Activated T-helper 1 cell treated with anti-CD3 and anti-CD28 coated beads, Interleukin-2, amount 50 U/mL, for 16 hours (primary cell): Measurements from ENCODE around the gene LZIC.

Source experiments
- DNase-seq, 2 donors: peaks; one replicate each; pipeline ENCODE4 v3.0.0-alpha.2; 2020; ENCODE audit warnings: low read depth in 1 of 2, low spot score in 1 of 2

Gene LZIC

GRCh38 chr1:9887070-9887469 is 56.1 kb downstream of the LZIC start:
- no peak for DNase-seq

GRCh38 chr1:9886092-9886742 is 57.0 kb downstream of the LZIC start:
- DNase-seq, result no peak

- DNase-seq, result no peak
These were observed 58.4 kb downstream of the LZIC start for GRCh38 chr1:9884805-9885204.

GRCh38 chr1:9883585-9884449 is 59.4 kb downstream of the LZIC start:
- DNase-seq, result no peak

- DNase-seq, result no peak
These were observed 60.3 kb downstream of the LZIC start for GRCh38 chr1:9882945-9883303.

- DNase-seq, result no peak
These were observed 60.8 kb downstream of the LZIC start for GRCh38 chr1:9882296-9882944.

GRCh38 chr1:9881838-9882249 is 61.3 kb downstream of the LZIC start:
- DNase-seq, result no peak
